Dedifferentiated amniotic fluid mesenchymal stem cell (primary cell): ENCODE data around the gene GPR137.
"Not testable (repeated sequence)": the region's sequence is repeated elsewhere in the genome, so short reads cannot be mapped to it uniquely, and the experiment has no call there.

Experiments
- DNase-seq: peaks from one replicate; pipeline ENCODE4 v3.0.0-alpha.2; 2016; ENCODE audit errors: extremely low spot score

GPR137 gene

GRCh38 chr11:64318766-64319761 lies 33.4 kb downstream of the GPR137 start:
- DNase-seq = no peak

- no peak for DNase-seq
Measured at GRCh38 chr11:64320556-64320955, 34.9 kb downstream of the GPR137 start.

- DNase-seq = no peak
Measured at GRCh38 chr11:64321026-64321425, 35.4 kb downstream of the GPR137 start.

- DNase-seq = no peak
Measured at GRCh38 chr11:64321533-64321932, 35.9 kb downstream of the GPR137 start.

- no peak for DNase-seq
Measured at GRCh38 chr11:64322925-64323260, 37.2 kb downstream of the GPR137 start.

GRCh38 chr11:64323373-64323772 lies 37.7 kb downstream of the GPR137 start:
- DNase-seq = no peak

- DNase-seq = not testable (repeated sequence)
Measured at GRCh38 chr11:64323984-64324383, 38.3 kb downstream of the GPR137 start.

- no peak for DNase-seq
Measured at GRCh38 chr11:64324692-64325469, 39.2 kb downstream of the GPR137 start.

- no peak for DNase-seq
Measured at GRCh38 chr11:64327375-64327774, 41.7 kb downstream of the GPR137 start.

- no peak for DNase-seq
Measured at GRCh38 chr11:64327993-64328392, 42.3 kb downstream of the GPR137 start.

GRCh38 chr11:64330888-64331287 lies 45.2 kb downstream of the GPR137 start:
- DNase-seq = no peak

GRCh38 chr11:64331569-64332371 lies 46.1 kb downstream of the GPR137 start:
- DNase-seq = peak; percentile 80

GRCh38 chr11:64333556-64333955 lies 47.9 kb downstream of the GPR137 start:
- DNase-seq = no peak

- peak; percentile 57 for DNase-seq
Measured at GRCh38 chr11:64334764-64335735, 49.4 kb downstream of the GPR137 start.

GRCh38 chr11:64337538-64338249 lies 52.0 kb downstream of the GPR137 start:
- DNase-seq = no peak

- no peak for DNase-seq
Measured at GRCh38 chr11:64338716-64339115, 53.1 kb downstream of the GPR137 start.
